GM18909 (cell line): ENCODE measurements around the gene TNIK.

ENCODE experiments used
- ATAC-seq: cut with Tn5 transposase; IDR thresholded peaks from one replicate; pipeline ENCODE4 v1.9.1; 2021; ENCODE audit warnings: mild to moderate bottlenecking; ENCODE audit not compliant: unreplicated experiment, poor library complexity

The TNIK gene

DNA sequence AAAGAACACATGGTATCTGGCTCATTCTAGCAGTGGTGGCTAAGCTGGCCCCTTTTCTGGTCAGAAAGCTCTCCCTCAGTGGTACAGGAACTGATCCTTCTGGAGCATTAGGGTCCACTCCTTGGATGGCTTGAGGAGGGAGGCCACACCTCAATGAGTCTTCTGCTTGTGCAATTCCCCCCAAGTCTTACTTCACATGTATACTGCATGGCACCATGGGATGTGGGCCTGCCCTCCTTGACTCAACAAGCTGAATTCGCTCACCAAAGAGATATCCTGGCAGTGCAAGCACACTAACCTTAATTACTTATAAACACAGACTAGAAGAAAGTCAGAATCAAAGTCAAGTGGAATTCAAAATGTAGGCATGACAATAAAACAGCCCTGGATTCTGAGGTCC, 299.9 kb downstream of the TNIK start:
- ATAC-seq = no peak

DNA sequence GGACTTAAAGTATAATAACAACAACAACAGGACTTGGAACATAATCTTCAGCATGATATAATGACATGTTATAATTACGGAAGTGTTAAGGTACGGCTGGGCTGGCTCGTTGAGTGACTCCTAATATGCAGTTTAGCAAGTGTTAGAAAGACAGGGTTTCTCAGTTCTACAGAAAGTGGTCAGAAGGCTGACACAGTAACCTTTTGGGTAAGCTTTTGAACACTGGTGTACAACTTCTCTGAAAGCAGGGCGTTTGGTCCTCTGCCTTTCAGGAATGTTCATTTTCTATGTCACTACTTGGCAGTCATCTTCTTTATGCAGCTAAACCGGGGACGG, 300.4 kb downstream of the TNIK start:
- ATAC-seq = no peak

DNA sequence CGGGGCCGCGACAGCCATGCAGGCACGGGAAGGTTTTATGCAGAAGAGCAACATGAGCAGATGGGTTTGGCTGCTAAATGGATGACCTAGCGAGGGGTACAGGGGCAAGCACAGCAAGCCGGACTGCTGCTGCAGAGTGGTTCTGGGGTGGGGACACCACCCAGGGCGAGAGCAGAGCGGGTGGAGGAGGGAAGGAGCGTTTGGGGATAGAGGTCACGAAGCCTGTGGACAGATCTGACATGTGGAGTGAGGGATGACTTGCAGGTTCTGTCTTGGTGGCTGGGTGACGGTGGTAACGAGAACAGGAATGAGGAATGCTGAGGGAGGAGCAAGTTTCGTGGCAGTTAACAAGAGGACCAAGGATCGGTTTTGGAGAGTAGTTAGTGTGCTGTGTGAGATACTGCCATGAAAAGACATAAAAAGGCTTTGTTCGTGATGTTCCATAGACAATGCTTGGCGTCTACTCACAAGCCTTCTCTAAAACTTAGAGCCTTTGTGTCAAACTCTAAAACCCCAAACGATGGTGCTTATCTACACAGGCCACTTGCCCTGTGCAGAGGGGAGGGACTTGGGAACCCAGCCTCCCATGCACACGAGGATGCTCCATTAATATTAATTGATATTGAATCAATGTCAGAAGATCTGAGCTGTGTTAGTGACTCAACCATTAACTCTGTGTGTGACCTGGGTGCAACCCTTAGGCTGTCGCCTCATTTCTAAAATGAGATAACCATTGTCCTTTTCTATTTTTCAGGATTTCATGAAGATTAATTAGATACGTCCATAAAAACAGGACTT, 301.0 kb downstream of the TNIK start:
- ATAC-seq = no peak

DNA sequence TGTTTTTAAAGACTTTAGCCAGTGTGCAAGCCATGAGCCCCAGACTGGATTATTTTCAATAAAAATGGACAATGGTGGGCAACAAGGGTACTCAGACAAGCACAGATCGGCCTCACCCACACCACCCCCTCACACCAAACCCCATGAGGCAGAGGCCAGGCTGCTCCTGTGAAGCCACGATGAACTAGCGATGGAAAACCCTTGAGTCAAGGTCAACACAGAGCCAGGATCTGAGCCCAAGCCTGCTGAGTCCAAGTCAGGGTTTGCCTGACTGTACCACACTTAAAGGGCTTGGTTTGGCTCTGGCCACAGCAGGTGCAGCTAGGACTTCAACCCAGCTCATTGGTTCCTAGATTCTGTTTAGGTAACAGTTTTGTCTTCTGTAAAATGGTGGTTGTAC, 302.2 kb downstream of the TNIK start:
- ATAC-seq = no peak

DNA sequence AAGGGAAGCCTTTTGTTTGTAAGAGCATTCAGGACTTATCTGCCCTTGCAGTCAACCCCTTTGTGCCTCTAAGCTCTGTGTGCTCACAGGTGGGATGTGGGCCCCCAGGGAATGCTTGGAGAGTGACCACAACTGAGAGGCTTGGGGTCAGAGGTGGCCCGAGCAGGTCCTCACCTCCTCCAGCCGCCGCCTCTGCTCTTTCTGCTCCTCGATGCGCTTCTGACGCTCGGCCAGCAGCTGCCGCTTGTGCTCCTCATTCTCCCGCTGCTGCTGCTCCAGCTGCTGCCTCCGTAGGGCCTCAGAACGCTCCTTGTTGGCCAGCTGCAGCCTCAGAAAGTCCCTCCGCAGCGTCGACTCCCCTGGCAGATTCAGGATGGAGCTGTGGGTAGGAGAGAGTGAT, 302.9 kb downstream of the TNIK start:
- no peak for ATAC-seq

DNA sequence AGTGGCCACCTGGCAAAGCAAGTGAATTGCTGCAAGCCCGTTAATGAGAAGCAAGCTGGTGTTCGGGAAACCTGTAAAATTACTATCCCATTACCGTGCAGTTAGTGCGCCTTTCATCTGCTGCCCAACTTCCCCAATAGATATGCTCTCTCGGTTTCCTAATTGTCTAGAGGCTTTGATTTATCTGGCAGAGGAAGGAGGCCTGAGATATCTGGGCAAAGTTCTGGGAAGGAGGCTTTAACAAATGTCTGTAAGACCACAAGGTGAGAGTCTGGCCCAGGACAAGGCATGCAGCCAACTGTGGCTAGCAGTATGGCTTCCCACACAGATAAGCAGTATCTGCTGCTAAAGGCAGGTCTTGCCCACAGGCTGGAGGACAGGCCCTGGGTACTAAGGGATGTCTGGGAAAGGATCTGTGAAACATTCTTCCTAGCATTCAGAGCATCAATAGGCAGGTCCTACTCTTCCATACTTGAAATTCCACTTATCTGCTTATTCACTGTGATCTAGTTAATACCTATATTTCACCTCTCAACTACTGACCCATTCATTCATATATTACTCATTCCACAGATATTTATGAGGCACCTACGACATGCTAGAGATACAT, 303.7 kb downstream of the TNIK start:
- ATAC-seq = no peak

DNA sequence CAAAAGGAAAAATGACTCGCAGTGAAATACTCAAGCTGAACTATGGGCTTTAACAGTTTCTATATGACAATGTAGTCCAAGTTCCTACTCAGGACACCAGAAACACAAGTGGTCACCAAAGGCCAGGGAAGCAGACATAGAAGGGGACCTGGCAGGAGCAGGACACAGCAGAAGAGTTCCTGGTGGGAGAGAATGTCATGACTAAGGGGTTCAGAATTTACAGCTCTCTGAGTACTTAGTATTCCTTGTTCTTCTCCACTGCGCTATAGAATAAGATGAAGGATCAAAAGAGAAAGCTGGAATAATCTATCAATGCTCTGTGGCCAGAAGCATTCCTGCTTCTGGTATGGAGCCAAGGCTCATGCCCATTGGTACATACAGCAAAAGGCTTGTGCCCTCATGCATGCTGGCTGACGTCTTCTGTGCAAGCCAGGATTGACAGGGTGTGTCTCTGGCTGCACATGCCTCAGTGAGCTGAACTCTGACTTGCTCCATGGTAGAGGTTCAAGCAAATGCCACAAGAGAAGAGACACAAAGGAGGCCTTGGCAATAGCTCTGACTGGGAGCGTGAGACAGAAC, 305.0 kb downstream of the TNIK start:
- ATAC-seq = no peak

DNA sequence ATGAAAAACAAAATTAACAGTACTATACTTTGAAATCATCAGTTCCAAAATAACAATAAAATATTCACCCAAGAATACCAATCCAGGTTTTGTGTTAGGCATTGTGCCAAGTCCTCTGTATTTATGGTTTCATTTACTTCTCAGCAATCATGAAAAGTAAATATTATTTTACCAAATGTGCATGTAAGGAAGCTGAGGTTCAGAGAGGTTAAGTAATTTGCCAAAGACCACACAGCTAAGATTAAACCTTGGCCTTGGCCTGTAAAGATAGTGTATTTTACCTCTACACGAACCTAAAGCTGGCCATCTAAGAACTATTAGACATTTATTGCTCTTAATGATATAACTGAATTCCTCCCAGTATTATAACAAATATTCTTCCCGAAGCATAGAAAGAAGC, 309.3 kb downstream of the TNIK start:
- no peak for ATAC-seq

DNA sequence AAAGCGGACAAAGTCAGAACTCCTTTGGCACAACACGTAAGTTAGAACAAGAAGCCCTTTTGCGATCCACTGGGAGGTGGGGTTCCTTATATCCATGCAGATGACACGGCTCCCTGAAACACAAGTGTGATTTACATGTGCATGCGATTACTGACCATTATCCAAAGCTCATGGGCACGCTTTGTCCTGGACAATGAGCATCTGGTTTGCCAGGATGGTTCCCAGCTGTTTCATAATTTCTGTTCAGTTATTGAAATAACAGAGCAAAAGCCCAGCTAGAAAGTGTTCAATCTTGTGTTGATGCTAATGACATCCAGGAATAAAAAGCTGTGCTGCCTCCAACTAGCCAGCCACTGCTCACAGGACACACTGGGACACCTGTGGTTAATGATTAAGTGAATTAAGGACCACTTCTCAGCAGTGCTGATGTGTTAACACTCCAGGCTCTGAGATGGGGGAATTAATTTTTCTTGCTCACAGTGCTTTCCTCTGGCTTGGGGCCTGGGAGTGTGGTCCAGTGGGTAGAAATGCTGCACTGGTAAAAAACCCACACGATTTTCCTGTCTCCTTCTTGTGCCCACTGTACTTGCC, 310.6 kb downstream of the TNIK start:
- no peak for ATAC-seq

DNA sequence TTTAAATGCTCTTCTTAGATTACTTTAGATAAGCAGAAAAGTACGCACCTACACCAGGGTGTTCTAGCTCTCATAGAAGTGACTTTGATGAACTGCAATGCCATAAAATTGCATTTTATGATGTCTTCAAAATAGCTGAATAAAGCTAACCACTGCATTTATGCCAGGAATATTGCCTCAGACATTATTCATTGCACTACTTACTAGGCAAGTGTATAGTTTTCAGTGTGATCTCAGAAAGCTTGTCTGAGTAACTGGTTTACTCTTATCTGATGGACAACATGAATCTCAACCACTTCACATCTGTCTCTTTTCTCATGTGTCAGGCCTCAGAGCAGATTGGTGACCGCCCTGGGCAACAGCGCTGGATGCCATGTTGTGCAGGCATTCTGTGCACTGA, 314.4 kb downstream of the TNIK start:
- ATAC-seq = no peak

DNA sequence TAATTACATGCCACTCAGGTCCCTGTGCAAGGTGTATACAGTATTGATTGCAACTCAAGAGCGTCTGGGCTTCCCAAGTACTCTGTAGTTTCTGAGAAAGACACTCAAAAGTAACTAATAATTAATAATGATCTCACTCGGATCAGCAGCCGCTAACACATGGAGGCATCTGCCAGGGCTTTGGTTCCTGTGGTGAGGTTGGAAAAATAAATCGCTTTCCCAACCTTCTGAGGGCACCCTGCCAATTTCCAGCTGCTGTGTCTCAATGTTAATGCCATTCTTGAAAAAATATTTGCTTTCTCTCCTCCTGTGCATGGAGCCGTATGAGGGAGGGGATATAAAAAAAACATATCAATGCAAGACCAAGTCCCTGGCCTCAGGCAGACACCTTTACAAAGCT, 317.2 kb downstream of the TNIK start:
- no peak for ATAC-seq

DNA sequence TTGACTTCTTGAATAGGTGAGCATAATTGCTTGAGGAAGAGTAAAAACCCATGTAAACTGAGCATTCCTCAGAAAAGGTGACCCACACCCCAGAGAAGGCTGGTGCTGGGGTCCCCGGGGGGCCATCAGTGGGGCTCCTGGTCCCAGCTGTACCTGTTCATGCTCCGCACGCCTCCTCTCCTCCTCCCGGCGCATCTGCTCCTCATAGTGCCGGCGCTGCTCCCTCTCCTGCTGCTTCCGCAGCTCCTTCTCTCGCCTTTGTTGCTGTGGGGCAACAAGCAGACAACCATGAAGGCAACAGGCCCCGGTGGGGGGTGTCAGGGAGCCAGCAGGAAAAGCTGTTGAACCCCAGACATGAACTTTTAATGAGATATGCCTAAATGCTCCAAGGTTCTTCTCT, 320.0 kb downstream of the TNIK start:
- no peak for ATAC-seq

DNA sequence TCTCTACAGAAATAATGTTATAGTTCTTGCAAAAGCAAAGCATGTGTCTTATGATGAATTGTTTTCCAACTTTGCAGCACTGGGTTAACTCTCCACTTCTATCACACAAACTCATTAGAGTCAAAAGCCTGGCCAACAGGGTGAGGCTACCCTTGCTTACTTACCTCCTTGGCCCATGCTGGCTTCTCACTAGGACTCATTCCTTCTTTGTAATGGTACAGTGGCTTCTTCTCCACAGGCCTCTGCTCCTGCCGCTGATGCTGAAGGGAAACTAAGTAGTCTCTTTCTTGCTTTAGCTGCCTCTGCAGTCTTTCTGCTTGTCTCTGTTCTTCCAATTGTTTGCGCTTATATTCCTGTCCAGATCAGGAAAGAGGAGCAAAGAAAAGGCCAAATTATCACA, 322.2 kb downstream of the TNIK start:
- ATAC-seq = no peak

DNA sequence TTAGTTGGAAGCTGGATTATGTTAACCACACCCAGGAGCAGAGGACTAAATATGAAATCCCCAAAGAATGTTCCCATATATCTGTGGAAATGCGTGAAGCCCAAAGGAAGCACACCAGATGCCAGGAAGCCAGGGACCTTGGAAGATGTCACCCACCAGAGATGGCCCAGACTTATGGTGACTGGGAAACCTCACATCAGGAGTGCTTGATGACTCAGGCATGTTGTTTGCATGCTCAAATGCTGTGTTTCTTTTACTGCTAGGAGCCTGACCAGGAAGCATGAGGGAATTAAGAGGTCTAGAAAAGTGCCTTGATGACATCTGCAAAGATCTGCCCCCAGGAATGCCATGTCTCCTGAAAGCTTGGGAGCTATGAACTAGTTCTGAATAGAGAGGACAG, 324.7 kb downstream of the TNIK start:
- no peak for ATAC-seq

DNA sequence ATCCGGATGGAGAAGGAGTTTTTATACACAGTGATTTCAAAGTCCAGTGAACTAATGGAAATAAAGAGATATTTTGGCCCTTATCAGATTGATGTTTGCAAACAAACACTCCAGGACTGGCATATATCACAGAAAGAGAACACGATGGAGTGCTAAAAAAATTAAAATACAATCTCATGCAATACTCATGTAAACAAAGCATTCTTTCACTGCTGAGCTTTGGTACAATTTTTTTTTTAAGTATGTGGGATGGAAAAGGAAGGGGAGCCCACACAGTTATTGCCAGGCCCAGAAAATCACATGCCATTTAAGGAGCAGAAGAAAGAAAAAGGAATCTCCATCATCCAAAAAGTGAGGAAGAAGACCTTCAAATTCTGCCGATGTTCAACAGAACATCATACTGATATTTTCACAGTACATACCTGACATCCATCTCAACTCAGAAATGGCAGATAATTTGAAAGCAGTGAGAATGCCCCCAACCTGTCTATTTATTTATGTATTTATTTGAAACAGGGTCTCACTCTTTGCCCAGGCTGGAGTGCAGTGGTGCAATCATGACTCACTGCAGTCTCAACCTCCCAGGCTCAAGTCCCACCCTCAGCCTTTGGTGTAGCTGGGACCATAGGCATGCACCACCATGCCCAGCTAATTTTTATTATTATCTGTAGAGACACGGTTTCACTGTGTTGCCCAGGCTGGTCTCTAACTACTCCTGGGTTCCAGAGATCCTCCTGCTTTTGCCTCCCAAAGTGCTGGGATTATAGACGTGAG, 326.2 kb downstream of the TNIK start:
- ATAC-seq = no peak

DNA sequence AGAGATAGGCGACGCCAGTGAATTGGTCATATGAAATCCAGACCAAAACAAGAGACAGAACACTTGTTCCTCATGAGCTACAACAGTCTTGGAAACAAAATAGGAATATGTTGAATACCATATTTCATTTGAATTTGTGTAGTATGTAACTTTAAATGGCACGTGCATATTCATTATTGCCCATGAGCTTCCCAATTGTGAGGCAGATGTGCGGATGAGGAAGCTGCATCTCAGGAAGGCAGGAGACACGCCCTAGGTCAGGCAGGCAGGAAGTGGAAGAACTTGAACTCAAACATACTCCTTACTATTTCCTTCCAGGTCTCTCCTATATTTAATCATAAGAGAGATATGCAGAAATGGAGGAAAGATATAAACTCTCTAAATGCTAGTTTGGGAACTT, 326.9 kb downstream of the TNIK start:
- ATAC-seq = no peak

DNA sequence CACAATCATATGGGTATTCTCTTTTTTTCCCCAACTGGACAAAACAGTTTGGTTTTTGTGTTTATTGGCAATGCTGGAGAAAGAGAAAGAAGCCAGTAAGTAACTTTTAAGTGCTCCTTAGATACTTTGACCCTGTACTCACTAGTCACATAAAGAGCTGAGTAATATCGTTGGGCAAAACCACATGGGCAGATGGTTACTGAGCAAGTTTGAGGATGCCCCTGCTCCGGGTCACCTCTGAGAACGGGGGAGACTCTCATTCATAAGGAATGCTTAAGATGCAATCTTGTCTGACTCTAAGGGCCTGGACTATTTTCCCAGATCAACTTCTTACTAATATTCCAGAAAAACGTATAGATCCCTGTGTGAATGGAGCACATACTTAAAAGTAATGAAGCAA, 327.3 kb downstream of the TNIK start:
- ATAC-seq = no peak

DNA sequence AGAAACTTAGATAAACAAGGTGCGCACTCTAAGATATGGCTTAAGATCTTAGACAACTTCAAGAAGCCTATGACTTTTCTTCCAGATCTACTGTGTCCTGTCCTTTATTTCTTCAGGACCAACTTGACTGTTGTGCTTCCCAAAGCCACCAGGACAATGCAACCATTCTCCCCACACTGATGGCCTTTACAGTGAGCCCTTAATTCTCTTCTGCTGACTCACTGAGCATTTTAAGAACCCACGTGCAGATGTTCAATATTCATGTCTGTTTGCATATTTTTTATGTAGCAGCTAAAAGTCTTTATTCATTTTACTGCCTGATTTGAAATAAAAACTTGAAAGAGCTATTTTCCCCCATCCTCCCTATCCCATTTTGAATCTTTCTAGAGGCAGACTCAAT, 330.4 kb downstream of the TNIK start:
- no peak for ATAC-seq

DNA sequence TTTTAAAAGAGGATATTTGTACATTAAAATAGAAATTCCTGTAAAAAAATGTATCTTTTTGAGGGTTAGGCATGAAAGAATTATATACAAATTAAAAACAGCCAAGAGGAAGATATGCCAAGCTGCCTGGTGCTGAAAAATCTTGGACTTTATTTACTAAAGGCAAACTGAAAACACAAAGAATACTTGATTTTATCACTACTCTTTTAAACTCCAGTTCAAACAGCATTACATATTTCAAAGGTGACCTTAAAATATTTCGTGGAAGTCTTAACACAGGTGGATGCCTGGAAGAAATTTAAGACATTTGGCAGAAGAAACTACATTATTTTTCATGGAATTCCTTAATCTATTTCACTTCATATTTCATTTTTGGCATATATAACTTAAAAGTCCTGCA, 332.6 kb downstream of the TNIK start:
- ATAC-seq = no peak

DNA sequence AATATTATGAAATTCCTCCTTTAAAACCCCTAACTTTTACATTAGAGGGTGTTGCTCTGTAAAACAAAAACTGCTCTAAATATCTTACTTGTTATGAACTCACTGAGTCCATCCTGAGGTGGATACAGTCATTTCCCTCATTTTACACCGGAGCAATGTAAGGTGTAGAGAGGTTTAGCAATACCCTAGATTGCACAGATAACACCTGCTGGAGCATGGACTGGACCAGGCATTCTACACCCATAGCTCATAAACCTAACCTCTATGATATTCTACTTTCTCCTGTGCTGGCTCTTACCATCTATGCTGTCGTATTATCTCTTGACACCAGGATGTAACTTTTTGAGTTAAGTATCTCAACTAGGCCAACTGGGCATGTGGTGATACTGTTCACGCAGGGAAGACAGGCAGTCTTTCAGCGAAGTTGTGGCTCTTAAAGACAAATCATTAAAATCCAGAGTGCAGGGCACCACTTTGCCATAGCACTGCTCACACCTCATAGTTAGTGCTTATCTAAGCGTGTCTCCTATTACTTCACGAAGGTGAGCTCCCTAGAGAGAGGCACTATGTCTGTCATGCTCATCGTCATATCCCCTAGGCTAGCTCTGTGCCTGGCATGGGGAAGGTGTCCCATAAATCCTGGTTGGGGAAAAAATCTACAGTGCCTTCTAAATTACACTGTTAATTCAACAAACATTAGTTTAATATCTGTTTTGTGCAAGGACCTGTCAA, 333.6 kb downstream of the TNIK start:
- ATAC-seq = no peak
